Mononuclear cell (primary cell): ENCODE measurements around the gene RNU6-8. TPM values are rescaled to one million over a fixed set of nuclear protein-coding genes. Genes with fewer than 3 reads are reported as not detected.

Source experiments
- H3K27me3 ChIP-seq: 2 replicates; pipeline ENCODE4 v1.6.0; 2011; ENCODE audit warnings: low read length, control low read depth; ENCODE audit not compliant: insufficient read depth
- H3K4me1 ChIP-seq: 2 replicates; pipeline ENCODE4 v1.5.1; 2011; ENCODE audit warnings: mild to moderate bottlenecking, low read length, control low read depth; ENCODE audit not compliant: insufficient read depth
- H3K4me3 ChIP-seq: 2 replicates; pipeline ENCODE4 v1.5.1; 2011; ENCODE audit warnings: mild to moderate bottlenecking, low read length, moderate library complexity
- H3K9me3 ChIP-seq: 2 replicates; pipeline ENCODE4 v1.5.1; 2011; ENCODE audit warnings: low read depth, mild to moderate bottlenecking, control low read depth, low read length
- total RNA-seq: library from RNA; depleted of rRNA; stranded (reverse); fragments of >200 nt; gene quantifications from one replicate; pipeline ENCODE4 v1.2.3, GENCODE V29; 2012

Gene RNU6-8
- not detected for total RNA-seq

GRCh38 chr14:32202998-32203882 is at the start of gene RNU6-8:
RNU6-8 (minus strand) TSS chr14:32203269.
- Histone ChIP-seq H3K4me1 (peaks cover 44% of the 10 kb centered on the region), H3K27me3 (peaks cover 12% of the 10 kb centered on the region), H3K4me3 (peak within 1 kb of the TSS; percentile 64), H3K9me3 (no peaks in the 10 kb centered on the region)

GRCh38 chr14:32252030-32252670 is 49.1 kb upstream of the RNU6-8 start:
- Histone ChIP-seq H3K27me3 (no peaks in the 10 kb centered on the region), H3K9me3 (no peaks in the 10 kb centered on the region), H3K4me1 (peaks cover 3% of the 10 kb centered on the region), H3K4me3 (no peak overlapping the region)

- Histone ChIP-seq H3K9me3 (no peaks in the 10 kb centered on the region), H3K27me3 (no peaks in the 10 kb centered on the region), H3K4me1 (peaks cover 3% of the 10 kb centered on the region), H3K4me3 (no peak overlapping the region)
Observed at GRCh38 chr14:32251530-32251929, 48.5 kb upstream of the RNU6-8 start.

GRCh38 chr14:32250681-32251080 is 47.6 kb upstream of the RNU6-8 start:
- H3K4me3 ChIP-seq: no peak overlapping the region
- H3K9me3 ChIP-seq: no peaks in the 10 kb centered on the region
- H3K4me1 ChIP-seq: peaks cover 3% of the 10 kb centered on the region
- no peaks in the 10 kb centered on the region for H3K27me3 ChIP-seq

- Histone ChIP-seq H3K4me3 (no peak overlapping the region), H3K27me3 (no peaks in the 10 kb centered on the region), H3K9me3 (no peaks in the 10 kb centered on the region), H3K4me1 (peaks cover 3% of the 10 kb centered on the region)
Observed at GRCh38 chr14:32249780-32250179, 46.7 kb upstream of the RNU6-8 start.

GRCh38 chr14:32249371-32249770 is 46.3 kb upstream of the RNU6-8 start:
- H3K27me3 ChIP-seq: no peaks in the 10 kb centered on the region
- H3K4me1 ChIP-seq: peaks cover 3% of the 10 kb centered on the region
- H3K9me3 ChIP-seq: no peaks in the 10 kb centered on the region
- H3K4me3 ChIP-seq: no peak overlapping the region

- Histone ChIP-seq H3K4me3 (no peak overlapping the region), H3K4me1 (no peaks in the 10 kb centered on the region), H3K9me3 (no peaks in the 10 kb centered on the region), H3K27me3 (no peaks in the 10 kb centered on the region)
Observed at GRCh38 chr14:32246751-32247150, 43.7 kb upstream of the RNU6-8 start.

GRCh38 chr14:32244404-32244803 is 41.3 kb upstream of the RNU6-8 start:
- H3K27me3 ChIP-seq: no peaks in the 10 kb centered on the region
- H3K9me3 ChIP-seq: no peaks in the 10 kb centered on the region
- no peaks in the 10 kb centered on the region for H3K4me1 ChIP-seq
- no peak overlapping the region for H3K4me3 ChIP-seq

- Histone ChIP-seq H3K4me1 (peaks cover 6% of the 10 kb centered on the region), H3K9me3 (no peaks in the 10 kb centered on the region), H3K27me3 (no peaks in the 10 kb centered on the region), H3K4me3 (no peak overlapping the region)
Observed at GRCh38 chr14:32233260-32233659, 30.2 kb upstream of the RNU6-8 start.

GRCh38 chr14:32232481-32232880 is 29.4 kb upstream of the RNU6-8 start:
- Histone ChIP-seq H3K4me3 (no peak overlapping the region), H3K4me1 (peaks cover 6% of the 10 kb centered on the region), H3K27me3 (no peaks in the 10 kb centered on the region), H3K9me3 (no peaks in the 10 kb centered on the region)

- H3K9me3 ChIP-seq: no peaks in the 10 kb centered on the region
- H3K27me3 ChIP-seq: no peaks in the 10 kb centered on the region
- H3K4me3 ChIP-seq: no peak overlapping the region
- H3K4me1 ChIP-seq: peaks cover 6% of the 10 kb centered on the region
Observed at GRCh38 chr14:32230695-32231280, 27.7 kb upstream of the RNU6-8 start.

- Histone ChIP-seq H3K27me3 (no peaks in the 10 kb centered on the region), H3K9me3 (no peaks in the 10 kb centered on the region), H3K4me3 (no peak overlapping the region), H3K4me1 (peaks cover 6% of the 10 kb centered on the region)
Observed at GRCh38 chr14:32230181-32230580, 27.1 kb upstream of the RNU6-8 start.

GRCh38 chr14:32226056-32226455 is 23.0 kb upstream of the RNU6-8 start:
- H3K9me3 ChIP-seq: no peaks in the 10 kb centered on the region
- no peak overlapping the region for H3K4me3 ChIP-seq
- H3K27me3 ChIP-seq: no peaks in the 10 kb centered on the region
- H3K4me1 ChIP-seq: no peaks in the 10 kb centered on the region

GRCh38 chr14:32225378-32225920 is 22.4 kb upstream of the RNU6-8 start:
- Histone ChIP-seq H3K4me1 (no peaks in the 10 kb centered on the region), H3K4me3 (no peak overlapping the region), H3K27me3 (no peaks in the 10 kb centered on the region), H3K9me3 (no peaks in the 10 kb centered on the region)

GRCh38 chr14:32224737-32225377 is 21.8 kb upstream of the RNU6-8 start:
- Histone ChIP-seq H3K9me3 (no peaks in the 10 kb centered on the region), H3K4me1 (no peaks in the 10 kb centered on the region), H3K4me3 (no peak overlapping the region), H3K27me3 (no peaks in the 10 kb centered on the region)
